Sigmoid colon (tissue), 4 donors: ENCODE results near the gene LRRFIP2.

Source experiments
- EP300 ChIP-seq, 4 donors: sonication (generic); formaldehyde crosslinking; IDR thresholded peaks; one replicate each; pipeline ENCODE4 v1.6.1; 2017; ENCODE audit warnings: antibody characterized with exemption in 4 of 4
- POLR2A ChIP-seq, 2 donors: fragments of 450-650 bp; IDR thresholded peaks; one replicate each; pipeline ENCODE4 v1.6.1; 2016; ENCODE audit warnings: antibody characterized with exemption in 2 of 2, mild to moderate bottlenecking in 2 of 2, moderate library complexity in 2 of 2
- POLR2AphosphoS5 ChIP-seq, 4 donors: sonication (generic); formaldehyde crosslinking; IDR thresholded peaks; one replicate each; pipeline ENCODE4 v1.6.1; 2017; ENCODE audit warnings: antibody characterized with exemption in 4 of 4
- TF ChIP-seq, protein P1 (sequence below), 4 experiments: fragments of 450-650 bp in 3 of 4; fragments of 200-600 bp in 1 of 4; IDR thresholded peaks; one replicate each; pipeline ENCODE4 v1.5.1; 2016 to 2019; ENCODE audit warnings: antibody characterized with exemption in 4 of 4, mild to moderate bottlenecking in 3 of 4, moderate library complexity in 2 of 4

- TF ChIP-seq, protein P1, sequence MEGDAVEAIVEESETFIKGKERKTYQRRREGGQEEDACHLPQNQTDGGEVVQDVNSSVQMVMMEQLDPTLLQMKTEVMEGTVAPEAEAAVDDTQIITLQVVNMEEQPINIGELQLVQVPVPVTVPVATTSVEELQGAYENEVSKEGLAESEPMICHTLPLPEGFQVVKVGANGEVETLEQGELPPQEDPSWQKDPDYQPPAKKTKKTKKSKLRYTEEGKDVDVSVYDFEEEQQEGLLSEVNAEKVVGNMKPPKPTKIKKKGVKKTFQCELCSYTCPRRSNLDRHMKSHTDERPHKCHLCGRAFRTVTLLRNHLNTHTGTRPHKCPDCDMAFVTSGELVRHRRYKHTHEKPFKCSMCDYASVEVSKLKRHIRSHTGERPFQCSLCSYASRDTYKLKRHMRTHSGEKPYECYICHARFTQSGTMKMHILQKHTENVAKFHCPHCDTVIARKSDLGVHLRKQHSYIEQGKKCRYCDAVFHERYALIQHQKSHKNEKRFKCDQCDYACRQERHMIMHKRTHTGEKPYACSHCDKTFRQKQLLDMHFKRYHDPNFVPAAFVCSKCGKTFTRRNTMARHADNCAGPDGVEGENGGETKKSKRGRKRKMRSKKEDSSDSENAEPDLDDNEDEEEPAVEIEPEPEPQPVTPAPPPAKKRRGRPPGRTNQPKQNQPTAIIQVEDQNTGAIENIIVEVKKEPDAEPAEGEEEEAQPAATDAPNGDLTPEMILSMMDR (IDR thresholded peaks at IDR 0.05): no peak
- no peak for TF ChIP-seq POLR2A (IDR thresholded peaks at IDR 0.05)
- no peak for TF ChIP-seq EP300 (IDR thresholded peaks at IDR 0.05)
- TF ChIP-seq POLR2AphosphoS5 (IDR thresholded peaks at IDR 0.05): no peak
Observed at GRCh38 chr3:37130984-37131859, 43.2 kb downstream of the LRRFIP2 start.
